Measurements from ENCODE around the gene FAAP100.
A peak's percentile ranks its signal among the peaks of the same experiment; 100 is the strongest.

Gene FAAP100

GRCh38 chr17:81551458-81552243 lies 502 bp downstream of the FAAP100 start:
- peaks cover 45% of the 10 kb centered on the region for H3K4me1 Mint-ChIP-seq
- H3K27ac Mint-ChIP-seq = peak overlapping the region; percentile 88
- ATAC-seq (no peak), DNase-seq (ENCODE audit: low spot score in 2 of 2) (no peak)
- peak overlapping the region; percentile 87 for H3K4me3 Mint-ChIP-seq
- peaks cover 77% of the 10 kb centered on the region for H3K36me3 Mint-ChIP-seq
- H3K9me3 Mint-ChIP-seq = no peaks in the 10 kb centered on the region

- DNase-seq (ENCODE audit: low spot score in 2 of 2) (no peak), ATAC-seq (no peak)
- H3K36me3 Mint-ChIP-seq = peaks cover 81% of the 10 kb centered on the region
- H3K4me1 Mint-ChIP-seq = peaks cover 45% of the 10 kb centered on the region
- no peaks in the 10 kb centered on the region for H3K9me3 Mint-ChIP-seq
- peak overlapping the region; percentile 88 for H3K27ac Mint-ChIP-seq
- H3K4me3 Mint-ChIP-seq = peak overlapping the region; percentile 87
These were observed 1.2 kb downstream of the FAAP100 start for GRCh38 chr17:81550830-81551457.

- no peak for ATAC-seq
- Mint-ChIP-seq H3K4me3 (peak overlapping the region; percentile 87), H3K9me3 (no peaks in the 10 kb centered on the region), H3K4me1 (peaks cover 45% of the 10 kb centered on the region), H3K27ac (no peak overlapping the region), H3K36me3 (peaks cover 77% of the 10 kb centered on the region)
- no peak for DNase-seq (ENCODE audit: low spot score in 2 of 2)
These were observed 1.9 kb downstream of the FAAP100 start for GRCh38 chr17:81550285-81550684.

GRCh38 chr17:81549826-81550225 lies 2.3 kb downstream of the FAAP100 start:
- H3K4me3 Mint-ChIP-seq = peak overlapping the region; percentile 87
- peaks cover 79% of the 10 kb centered on the region for H3K36me3 Mint-ChIP-seq
- H3K9me3 Mint-ChIP-seq = no peaks in the 10 kb centered on the region
- DNase-seq (ENCODE audit: low spot score in 2 of 2) (no peak), ATAC-seq (no peak)
- no peak overlapping the region for H3K27ac Mint-ChIP-seq
- H3K4me1 Mint-ChIP-seq = peaks cover 45% of the 10 kb centered on the region

- H3K9me3 Mint-ChIP-seq = no peaks in the 10 kb centered on the region
- peak overlapping the region; percentile 87 for H3K4me3 Mint-ChIP-seq
- ATAC-seq = no peak
- H3K36me3 Mint-ChIP-seq = peaks cover 78% of the 10 kb centered on the region
- H3K4me1 Mint-ChIP-seq = peaks cover 41% of the 10 kb centered on the region
- DNase-seq (ENCODE audit: low spot score in 2 of 2) = no peak
- H3K27ac Mint-ChIP-seq = no peak overlapping the region
These were observed 3.1 kb downstream of the FAAP100 start for GRCh38 chr17:81549031-81549557.

- H3K4me3 Mint-ChIP-seq = no peak overlapping the region
- no peaks in the 10 kb centered on the region for H3K9me3 Mint-ChIP-seq
- H3K4me1 Mint-ChIP-seq = peaks cover 27% of the 10 kb centered on the region
- H3K27ac Mint-ChIP-seq = no peak overlapping the region
- DNase-seq (ENCODE audit: low spot score in 2 of 2) (no peak), ATAC-seq (no peak)
- peaks cover 66% of the 10 kb centered on the region for H3K36me3 Mint-ChIP-seq
These were observed 4.6 kb downstream of the FAAP100 start for GRCh38 chr17:81547614-81547982.

GRCh38 chr17:81546906-81547613 lies 5.1 kb downstream of the FAAP100 start:
- ATAC-seq (no peak), DNase-seq (ENCODE audit: low spot score in 2 of 2) (no peak)
- peaks cover 65% of the 10 kb centered on the region for H3K36me3 Mint-ChIP-seq
- H3K27ac Mint-ChIP-seq = no peak overlapping the region
- H3K4me3 Mint-ChIP-seq = no peak overlapping the region
- H3K4me1 Mint-ChIP-seq = peaks cover 27% of the 10 kb centered on the region
- H3K9me3 Mint-ChIP-seq = no peaks in the 10 kb centered on the region

- no peaks in the 10 kb centered on the region for H3K9me3 Mint-ChIP-seq
- H3K4me1 Mint-ChIP-seq = peaks cover 15% of the 10 kb centered on the region
- peaks cover 63% of the 10 kb centered on the region for H3K36me3 Mint-ChIP-seq
These were observed 6.8 kb downstream of the FAAP100 start for GRCh38 chr17:81545160-81545949.

GRCh38 chr17:81544281-81544974 lies 7.7 kb downstream of the FAAP100 start:
- no peak overlapping the region for H3K27ac Mint-ChIP-seq
- no peak overlapping the region for H3K4me3 Mint-ChIP-seq
- H3K4me1 Mint-ChIP-seq = peaks cover 5% of the 10 kb centered on the region
- peaks cover 54% of the 10 kb centered on the region for H3K36me3 Mint-ChIP-seq
- DNase-seq (ENCODE audit: low spot score in 2 of 2) = no peak
- no peaks in the 10 kb centered on the region for H3K9me3 Mint-ChIP-seq
- no peak for ATAC-seq

More at GRCh38 chr17:81545160-81545949, 6.8 kb downstream of the FAAP100 start:
- Mint-ChIP-seq H3K4me3 (no peak overlapping the region), H3K27ac (no peak overlapping the region)
- ATAC-seq (no peak), DNase-seq (ENCODE audit: low spot score in 2 of 2) (no peak)

GRCh38 chr17:81543756-81544155 lies 8.4 kb downstream of the FAAP100 start:
- Mint-ChIP-seq H3K4me1 (no peaks in the 10 kb centered on the region), H3K9me3 (no peaks in the 10 kb centered on the region), H3K4me3 (no peak overlapping the region), H3K27ac (no peak overlapping the region), H3K36me3 (peaks cover 51% of the 10 kb centered on the region)
- no peak for ATAC-seq
- no peak for DNase-seq (ENCODE audit: low spot score in 2 of 2)

GRCh38 chr17:81543339-81543675 lies 8.8 kb downstream of the FAAP100 start:
- peaks cover 51% of the 10 kb centered on the region for H3K36me3 Mint-ChIP-seq
- H3K4me3 Mint-ChIP-seq = no peak overlapping the region
- no peak for ATAC-seq
- H3K4me1 Mint-ChIP-seq = peaks cover under 1% of the 10 kb centered on the region
- no peaks in the 10 kb centered on the region for H3K9me3 Mint-ChIP-seq
- H3K27ac Mint-ChIP-seq = no peak overlapping the region
- DNase-seq (ENCODE audit: low spot score in 2 of 2) = no peak

- Mint-ChIP-seq H3K36me3 (peaks cover 51% of the 10 kb centered on the region), H3K4me1 (peaks cover 6% of the 10 kb centered on the region), H3K9me3 (no peaks in the 10 kb centered on the region), H3K27ac (no peak overlapping the region), H3K4me3 (no peak overlapping the region)
- DNase-seq (ENCODE audit: low spot score in 2 of 2) = no peak
- ATAC-seq = no peak
These were observed 9.5 kb downstream of the FAAP100 start for GRCh38 chr17:81542431-81543338.

- Mint-ChIP-seq H3K9me3 (no peaks in the 10 kb centered on the region), H3K36me3 (peaks cover 43% of the 10 kb centered on the region)
These were observed 11.0 kb downstream of the FAAP100 start for GRCh38 chr17:81541123-81541522.

GRCh38 chr17:81540676-81541027 lies 11.5 kb downstream of the FAAP100 start:
- no peak for DNase-seq (ENCODE audit: low spot score in 2 of 2)
- no peaks in the 10 kb centered on the region for H3K9me3 Mint-ChIP-seq
- no peak for ATAC-seq
- H3K27ac Mint-ChIP-seq = no peak overlapping the region
- peaks cover 11% of the 10 kb centered on the region for H3K4me1 Mint-ChIP-seq
- H3K4me3 Mint-ChIP-seq = no peak overlapping the region
- H3K36me3 Mint-ChIP-seq = peaks cover 40% of the 10 kb centered on the region

More at GRCh38 chr17:81541123-81541522, 11.0 kb downstream of the FAAP100 start:
- no peak for DNase-seq (ENCODE audit: low spot score in 2 of 2)
- no peak overlapping the region for H3K4me3 Mint-ChIP-seq
- no peak overlapping the region for H3K27ac Mint-ChIP-seq
- peaks cover 11% of the 10 kb centered on the region for H3K4me1 Mint-ChIP-seq
- ATAC-seq = no peak
